WTC11 (cell line): ENCODE data around the gene TANC1. TPM values are rescaled to one million over a fixed set of nuclear protein-coding genes. Genes with fewer than 3 reads are reported as not detected.

Experiments used
- ATAC-seq: fragments of 200-7000 bp; cut with Tn5 transposase; 2 replicates; pipeline ENCODE4 v1.10.0; 2021; ENCODE audit warnings: mild to moderate bottlenecking, moderate library complexity
- CTCF ChIA-PET: fragments of 300-600 bp; sonication (Branson Sonifier 250); formaldehyde crosslinking; loops from one replicate; lab custom pipeline; 2021; ENCODE audit warnings: antibody characterized with exemption; lab: Charles Lee
- POLR2A ChIA-PET: fragments of 350-600 bp; sonication (Branson Sonifier 250); formaldehyde crosslinking; loops from one replicate; lab custom pipeline; 2021; ENCODE audit warnings: antibody characterized with exemption; lab: Charles Lee
- DNase-seq: peaks from one replicate; pipeline ENCODE4 v3.0.0; 2021; ENCODE audit warnings: low spot score
- H3K27ac Mint-ChIP-seq: 2 replicates; pipeline ENCODE4 v1.8.0; 2021; ENCODE audit warnings: mixed read lengths
- H3K27me3 Mint-ChIP-seq: 2 replicates; pipeline ENCODE4 v1.8.0; 2021; ENCODE audit warnings: low read depth, mild to moderate bottlenecking, moderate library complexity, mixed read lengths
- H3K36me3 Mint-ChIP-seq: 2 replicates; pipeline ENCODE4 v1.8.0; 2021; ENCODE audit warnings: mixed read lengths
- H3K4me1 Mint-ChIP-seq: 2 replicates; pipeline ENCODE4 v1.8.0; 2022; ENCODE audit warnings: mixed read lengths
- H3K4me3 Mint-ChIP-seq: 2 replicates; pipeline ENCODE4 v1.8.0; 2021; ENCODE audit warnings: mild to moderate bottlenecking, moderate library complexity, mixed read lengths
- H3K9me3 Mint-ChIP-seq: 2 replicates; pipeline ENCODE4 v1.8.0; 2021; ENCODE audit warnings: mixed read lengths
- ESRRA ChIP-seq: sonication (generic); formaldehyde crosslinking; IDR thresholded peaks from 2 replicates; pipeline ENCODE4 v1.8.1; 2022; ENCODE audit warnings: mild to moderate bottlenecking, missing genetic modification reagents, borderline replicate concordance
- KAT7 ChIP-seq: sonication (generic); formaldehyde crosslinking; IDR thresholded peaks from 2 replicates; pipeline ENCODE4 v1.8.1; 2023; ENCODE audit warnings: missing genetic modification reagents, mild to moderate bottlenecking, borderline replicate concordance
- MYBL2 ChIP-seq: sonication (generic); formaldehyde crosslinking; IDR thresholded peaks from 2 replicates; pipeline ENCODE4 v1.8.1; 2023; ENCODE audit warnings: mild to moderate bottlenecking, moderate library complexity, missing genetic modification reagents
- NFATC4 ChIP-seq: fragments of 250-450 bp; sonication (Bioruptor Pico); IDR thresholded peaks from 2 replicates; pipeline ENCODE4 v1.9.0; 2021; ENCODE audit warnings: mild to moderate bottlenecking
- NFE2L1 ChIP-seq: sonication (generic); formaldehyde crosslinking; IDR thresholded peaks from 2 replicates; pipeline ENCODE4 v1.8.1; 2023; ENCODE audit warnings: missing genetic modification reagents
- ZBTB21 ChIP-seq: sonication (generic); formaldehyde crosslinking; IDR thresholded peaks from 2 replicates; pipeline ENCODE4 v1.8.1; 2023; ENCODE audit warnings: mild to moderate bottlenecking, missing genetic modification reagents, borderline replicate concordance
- ZNF121 ChIP-seq: sonication (generic); formaldehyde crosslinking; IDR thresholded peaks from 2 replicates; pipeline ENCODE4 v1.8.0; 2023; ENCODE audit warnings: missing genetic modification reagents
- ZNF219 ChIP-seq: sonication (generic); formaldehyde crosslinking; IDR thresholded peaks from 2 replicates; pipeline ENCODE4 v1.8.0; 2023; ENCODE audit warnings: missing genetic modification reagents, mild to moderate bottlenecking, borderline replicate concordance
- total RNA-seq: library from RNA; stranded (reverse); gene quantifications from 3 replicates; pipeline ENCODE4 v1.2.3, GENCODE V29; 2021
- TF ChIP-seq, protein P1 (sequence below): sonication (generic); formaldehyde crosslinking; IDR thresholded peaks from 2 replicates; pipeline ENCODE4 v1.8.1; 2023; ENCODE audit warnings: mild to moderate bottlenecking, missing genetic modification reagents, moderate library complexity
- TF ChIP-seq, protein P2 (sequence below): sonication (generic); formaldehyde crosslinking; IDR thresholded peaks from 2 replicates; pipeline ENCODE4 v1.8.1; 2022; ENCODE audit warnings: low read depth, missing genetic modification reagents, borderline replicate concordance
- TF ChIP-seq, protein P3 (sequence below): fragments of 250-450 bp; sonication (Bioruptor Pico); IDR thresholded peaks from 2 replicates; pipeline ENCODE4 v1.9.0; 2021; ENCODE audit warnings: mild to moderate bottlenecking, borderline replicate concordance
- TF ChIP-seq, protein P4 (sequence below): sonication (generic); formaldehyde crosslinking; IDR thresholded peaks from 2 replicates; pipeline ENCODE4 v1.8.0; 2023; ENCODE audit warnings: missing genetic modification reagents
- TF ChIP-seq, protein P5 (sequence below): sonication (generic); formaldehyde crosslinking; conservative IDR thresholded peaks from 2 replicates; pipeline ENCODE4 v1.8.1; 2023; ENCODE audit warnings: mild to moderate bottlenecking, low read depth, missing genetic modification reagents, moderate library complexity

Gene TANC1
- total RNA-seq, 1 experiment from 2014 or later: 11.6 TPM

DNA sequence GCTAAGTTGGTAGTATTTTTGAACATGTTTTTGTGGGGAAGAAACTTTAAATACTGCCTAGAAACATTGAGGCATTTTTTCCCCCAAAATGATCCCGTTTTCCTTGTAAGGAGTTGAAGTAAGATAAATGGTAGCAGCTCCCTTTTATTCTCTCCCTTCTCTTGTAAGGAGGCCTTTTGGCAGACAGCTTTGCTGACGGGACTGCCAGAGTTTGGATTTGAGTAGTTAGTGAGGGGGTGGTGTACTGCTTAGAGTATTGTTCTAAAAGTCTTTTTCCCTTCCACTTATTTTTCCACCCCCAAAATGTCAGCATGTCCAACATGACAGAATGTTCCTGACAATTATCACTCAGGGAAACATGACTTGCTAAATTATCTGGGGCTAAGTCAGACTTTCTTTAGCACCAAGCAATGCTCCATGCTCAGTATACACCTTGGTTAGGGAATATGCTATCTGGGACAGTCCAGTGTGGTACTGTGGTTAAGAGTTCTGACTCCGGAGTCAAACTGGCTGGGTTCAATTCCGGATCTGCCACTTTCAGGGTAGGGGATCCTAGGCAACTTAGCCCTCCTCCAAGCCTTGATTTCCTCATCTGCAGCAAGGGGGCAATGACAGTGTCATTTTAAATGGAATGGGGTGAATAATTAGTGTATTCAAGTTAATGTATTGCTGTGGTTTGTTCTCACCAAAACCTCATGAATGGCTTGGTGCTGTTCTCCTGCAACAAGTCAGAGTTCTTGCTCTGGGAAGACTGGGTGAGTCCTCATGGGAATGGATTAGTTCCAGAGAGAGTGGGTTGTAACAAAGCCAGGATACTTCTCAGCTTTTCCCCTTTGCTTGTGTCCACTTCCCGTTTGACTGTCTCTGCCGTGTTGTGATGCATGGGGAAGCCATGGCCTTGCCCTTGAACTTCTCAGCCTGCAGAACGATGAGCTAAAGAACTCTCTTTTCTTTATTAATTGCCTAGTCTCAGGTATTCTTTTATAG lies 116.2 kb downstream of the TANC1 start:
- Mint-ChIP-seq H3K27me3 (no peaks in the 10 kb centered on the region), H3K36me3 (no peaks in the 10 kb centered on the region), H3K4me3 (no peak overlapping the region), H3K9me3 (no peaks in the 10 kb centered on the region), H3K4me1 (peaks cover 9% of the 10 kb centered on the region; the same call in 1 of the 2 replicates), H3K27ac (no peak overlapping the region)
- no peak for DNase-seq
- POLR2A ChIA-PET: no interaction called here
- no peak for ATAC-seq
- CTCF ChIA-PET: no interaction called here
- TF ChIP-seq, protein P1, sequence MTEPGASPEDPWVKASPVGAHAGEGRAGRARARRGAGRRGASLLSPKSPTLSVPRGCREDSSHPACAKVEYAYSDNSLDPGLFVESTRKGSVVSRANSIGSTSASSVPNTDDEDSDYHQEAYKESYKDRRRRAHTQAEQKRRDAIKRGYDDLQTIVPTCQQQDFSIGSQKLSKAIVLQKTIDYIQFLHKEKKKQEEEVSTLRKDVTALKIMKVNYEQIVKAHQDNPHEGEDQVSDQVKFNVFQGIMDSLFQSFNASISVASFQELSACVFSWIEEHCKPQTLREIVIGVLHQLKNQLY (CRISPR knock-in tag): no peak
- TF ChIP-seq, protein P2, sequence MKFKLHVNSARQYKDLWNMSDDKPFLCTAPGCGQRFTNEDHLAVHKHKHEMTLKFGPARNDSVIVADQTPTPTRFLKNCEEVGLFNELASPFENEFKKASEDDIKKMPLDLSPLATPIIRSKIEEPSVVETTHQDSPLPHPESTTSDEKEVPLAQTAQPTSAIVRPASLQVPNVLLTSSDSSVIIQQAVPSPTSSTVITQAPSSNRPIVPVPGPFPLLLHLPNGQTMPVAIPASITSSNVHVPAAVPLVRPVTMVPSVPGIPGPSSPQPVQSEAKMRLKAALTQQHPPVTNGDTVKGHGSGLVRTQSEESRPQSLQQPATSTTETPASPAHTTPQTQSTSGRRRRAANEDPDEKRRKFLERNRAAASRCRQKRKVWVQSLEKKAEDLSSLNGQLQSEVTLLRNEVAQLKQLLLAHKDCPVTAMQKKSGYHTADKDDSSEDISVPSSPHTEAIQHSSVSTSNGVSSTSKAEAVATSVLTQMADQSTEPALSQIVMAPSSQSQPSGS (CRISPR knock-in tag): no peak
- TF ChIP-seq, protein P3, sequence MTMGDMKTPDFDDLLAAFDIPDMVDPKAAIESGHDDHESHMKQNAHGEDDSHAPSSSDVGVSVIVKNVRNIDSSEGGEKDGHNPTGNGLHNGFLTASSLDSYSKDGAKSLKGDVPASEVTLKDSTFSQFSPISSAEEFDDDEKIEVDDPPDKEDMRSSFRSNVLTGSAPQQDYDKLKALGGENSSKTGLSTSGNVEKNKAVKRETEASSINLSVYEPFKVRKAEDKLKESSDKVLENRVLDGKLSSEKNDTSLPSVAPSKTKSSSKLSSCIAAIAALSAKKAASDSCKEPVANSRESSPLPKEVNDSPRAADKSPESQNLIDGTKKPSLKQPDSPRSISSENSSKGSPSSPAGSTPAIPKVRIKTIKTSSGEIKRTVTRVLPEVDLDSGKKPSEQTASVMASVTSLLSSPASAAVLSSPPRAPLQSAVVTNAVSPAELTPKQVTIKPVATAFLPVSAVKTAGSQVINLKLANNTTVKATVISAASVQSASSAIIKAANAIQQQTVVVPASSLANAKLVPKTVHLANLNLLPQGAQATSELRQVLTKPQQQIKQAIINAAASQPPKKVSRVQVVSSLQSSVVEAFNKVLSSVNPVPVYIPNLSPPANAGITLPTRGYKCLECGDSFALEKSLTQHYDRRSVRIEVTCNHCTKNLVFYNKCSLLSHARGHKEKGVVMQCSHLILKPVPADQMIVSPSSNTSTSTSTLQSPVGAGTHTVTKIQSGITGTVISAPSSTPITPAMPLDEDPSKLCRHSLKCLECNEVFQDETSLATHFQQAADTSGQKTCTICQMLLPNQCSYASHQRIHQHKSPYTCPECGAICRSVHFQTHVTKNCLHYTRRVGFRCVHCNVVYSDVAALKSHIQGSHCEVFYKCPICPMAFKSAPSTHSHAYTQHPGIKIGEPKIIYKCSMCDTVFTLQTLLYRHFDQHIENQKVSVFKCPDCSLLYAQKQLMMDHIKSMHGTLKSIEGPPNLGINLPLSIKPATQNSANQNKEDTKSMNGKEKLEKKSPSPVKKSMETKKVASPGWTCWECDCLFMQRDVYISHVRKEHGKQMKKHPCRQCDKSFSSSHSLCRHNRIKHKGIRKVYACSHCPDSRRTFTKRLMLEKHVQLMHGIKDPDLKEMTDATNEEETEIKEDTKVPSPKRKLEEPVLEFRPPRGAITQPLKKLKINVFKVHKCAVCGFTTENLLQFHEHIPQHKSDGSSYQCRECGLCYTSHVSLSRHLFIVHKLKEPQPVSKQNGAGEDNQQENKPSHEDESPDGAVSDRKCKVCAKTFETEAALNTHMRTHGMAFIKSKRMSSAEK: no peak
- TF ChIP-seq NFATC4 (no peak), NFE2L1 (no peak), KAT7 (CRISPR knock-in tag) (no peak)
- TF ChIP-seq, protein P4, sequence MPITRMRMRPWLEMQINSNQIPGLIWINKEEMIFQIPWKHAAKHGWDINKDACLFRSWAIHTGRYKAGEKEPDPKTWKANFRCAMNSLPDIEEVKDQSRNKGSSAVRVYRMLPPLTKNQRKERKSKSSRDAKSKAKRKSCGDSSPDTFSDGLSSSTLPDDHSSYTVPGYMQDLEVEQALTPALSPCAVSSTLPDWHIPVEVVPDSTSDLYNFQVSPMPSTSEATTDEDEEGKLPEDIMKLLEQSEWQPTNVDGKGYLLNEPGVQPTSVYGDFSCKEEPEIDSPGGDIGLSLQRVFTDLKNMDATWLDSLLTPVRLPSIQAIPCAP (CRISPR knock-in tag): no peak

DNA sequence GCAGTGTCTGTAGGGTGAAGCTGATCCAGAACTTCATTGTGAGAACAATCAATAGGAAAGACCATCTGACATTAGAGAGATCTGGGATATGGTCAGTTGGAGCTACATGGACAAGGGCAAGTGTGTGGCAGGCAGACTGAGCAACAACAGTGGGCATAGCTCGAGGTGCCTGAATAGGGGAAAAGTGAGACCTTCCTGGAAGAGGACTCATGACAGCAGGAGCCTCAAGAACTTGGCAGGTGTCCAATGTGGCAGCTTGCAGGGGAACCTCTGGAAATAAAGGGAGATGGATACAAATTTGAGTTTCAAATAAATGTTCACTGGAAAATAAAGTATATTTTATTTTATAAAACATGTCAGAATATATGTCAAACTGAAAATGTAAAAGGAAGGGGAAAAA lies 117.9 kb downstream of the TANC1 start:
- no peaks in the 10 kb centered on the region for H3K27me3 Mint-ChIP-seq
- H3K4me3 Mint-ChIP-seq: no peak overlapping the region
- no peak overlapping the region for H3K27ac Mint-ChIP-seq
- CTCF ChIA-PET: interaction anchor here (1.6 kb wide), 1 partner anchor 32 kb away, joined by 3 read pairs; no protein-coding TSS in a partner anchor
- ATAC-seq: no peak
- H3K9me3 Mint-ChIP-seq: no peaks in the 10 kb centered on the region
- TF ChIP-seq ESRRA (no peak), MYBL2 (CRISPR knock-in tag) (no peak), ZNF121 (CRISPR knock-in tag) (no peak), ZNF219 (no peak), ZBTB21 (no peak)
- TF ChIP-seq, protein P5, sequence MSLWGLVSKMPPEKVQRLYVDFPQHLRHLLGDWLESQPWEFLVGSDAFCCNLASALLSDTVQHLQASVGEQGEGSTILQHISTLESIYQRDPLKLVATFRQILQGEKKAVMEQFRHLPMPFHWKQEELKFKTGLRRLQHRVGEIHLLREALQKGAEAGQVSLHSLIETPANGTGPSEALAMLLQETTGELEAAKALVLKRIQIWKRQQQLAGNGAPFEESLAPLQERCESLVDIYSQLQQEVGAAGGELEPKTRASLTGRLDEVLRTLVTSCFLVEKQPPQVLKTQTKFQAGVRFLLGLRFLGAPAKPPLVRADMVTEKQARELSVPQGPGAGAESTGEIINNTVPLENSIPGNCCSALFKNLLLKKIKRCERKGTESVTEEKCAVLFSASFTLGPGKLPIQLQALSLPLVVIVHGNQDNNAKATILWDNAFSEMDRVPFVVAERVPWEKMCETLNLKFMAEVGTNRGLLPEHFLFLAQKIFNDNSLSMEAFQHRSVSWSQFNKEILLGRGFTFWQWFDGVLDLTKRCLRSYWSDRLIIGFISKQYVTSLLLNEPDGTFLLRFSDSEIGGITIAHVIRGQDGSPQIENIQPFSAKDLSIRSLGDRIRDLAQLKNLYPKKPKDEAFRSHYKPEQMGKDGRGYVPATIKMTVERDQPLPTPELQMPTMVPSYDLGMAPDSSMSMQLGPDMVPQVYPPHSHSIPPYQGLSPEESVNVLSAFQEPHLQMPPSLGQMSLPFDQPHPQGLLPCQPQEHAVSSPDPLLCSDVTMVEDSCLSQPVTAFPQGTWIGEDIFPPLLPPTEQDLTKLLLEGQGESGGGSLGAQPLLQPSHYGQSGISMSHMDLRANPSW (CRISPR knock-in tag): no peak
- TF ChIP-seq, all 79 proteins: peak for 0
- no peak for DNase-seq
- POLR2A ChIA-PET: no interaction called here
- Mint-ChIP-seq H3K36me3 (no peaks in the 10 kb centered on the region), H3K4me1 (peaks cover 9% of the 10 kb centered on the region; the same call in 1 of the 2 replicates)
